COR-L47 (cell line): Measurements from ENCODE around the gene RICTOR.
"Not testable (repeated sequence)": the region's sequence is repeated elsewhere in the genome, so short reads cannot be mapped to it uniquely, and the experiment has no call there.

Source experiments
- DNase-seq: peaks from one replicate; lab custom pipeline; 2025; lab: John Stamatoyannopoulos, UW

Gene RICTOR

GRCh38 chr5:39006650-39007049 lies 67.5 kb downstream of the RICTOR start:
- no peak for DNase-seq

GRCh38 chr5:39005566-39006232 lies 68.5 kb downstream of the RICTOR start:
- no peak for DNase-seq

GRCh38 chr5:39001683-39002082 lies 72.5 kb downstream of the RICTOR start:
- DNase-seq: no peak

GRCh38 chr5:38999037-38999436 lies 75.2 kb downstream of the RICTOR start:
- no peak for DNase-seq

- DNase-seq: no peak
These were observed 76.6 kb downstream of the RICTOR start for GRCh38 chr5:38997591-38997990.

GRCh38 chr5:38996123-38996522 lies 78.1 kb downstream of the RICTOR start:
- DNase-seq: no peak

- peak; percentile 44 for DNase-seq
These were observed 79.8 kb downstream of the RICTOR start for GRCh38 chr5:38994324-38994927.

- not testable (repeated sequence) for DNase-seq
These were observed 84.1 kb downstream of the RICTOR start for GRCh38 chr5:38989974-38990719.

GRCh38 chr5:38985909-38986452 lies 88.2 kb downstream of the RICTOR start:
- DNase-seq: no peak

- DNase-seq: no peak
These were observed 94.7 kb downstream of the RICTOR start for GRCh38 chr5:38979535-38979934.

- no peak for DNase-seq
These were observed 96.2 kb downstream of the RICTOR start for GRCh38 chr5:38978036-38978435.

GRCh38 chr5:38968665-38969064 lies 105.5 kb downstream of the RICTOR start:
- DNase-seq: no peak

GRCh38 chr5:38961691-38962090 lies 112.5 kb downstream of the RICTOR start:
- DNase-seq: no peak

GRCh38 chr5:38953426-38954012 lies 120.7 kb downstream of the RICTOR start:
- DNase-seq: no peak

- DNase-seq: no peak
These were observed 125.7 kb downstream of the RICTOR start for GRCh38 chr5:38948501-38948900.

GRCh38 chr5:38944282-38944681 lies 129.9 kb downstream of the RICTOR start:
- no peak for DNase-seq

GRCh38 chr5:38941912-38942311 lies 132.3 kb downstream of the RICTOR start:
- DNase-seq: no peak

GRCh38 chr5:38940230-38940858 lies 133.9 kb downstream of the RICTOR start:
- DNase-seq: no peak

GRCh38 chr5:38938973-38939372 lies 135.2 kb downstream of the RICTOR start:
- no peak for DNase-seq

GRCh38 chr5:38938424-38938823 lies 135.8 kb downstream of the RICTOR start:
- DNase-seq: no peak

GRCh38 chr5:38936269-38936668 lies 137.9 kb downstream of the RICTOR start:
- DNase-seq: no peak

- DNase-seq: no peak
These were observed 138.8 kb downstream of the RICTOR start for GRCh38 chr5:38935437-38935836.
